ENCODE data around the gene CD44. TPM values are rescaled to one million over a fixed set of nuclear protein-coding genes. Genes with fewer than 3 reads are reported as not detected.

CD44 gene
- total RNA-seq, 1 experiment from 2014 or later, result 6.1 TPM

- DNase-seq, result no peak
- no peak overlapping the region for H2BK12ac ChIP-seq (ENCODE audit: insufficient read length, low read depth, low read length)
- no peak overlapping the region for H2BK5ac ChIP-seq (ENCODE audit: insufficient read length, low read length)
- Mint-ChIP-seq H3K27ac (no peak overlapping the region; a peak in 1 of 7 replicates), H3K36me3 (ENCODE audit: insufficient read depth in 1 of 3, low read depth in 3 of 3) (no peaks in the 10 kb centered on the region), H3K4me3 (no peak overlapping the region), H3K9me3 (no peaks in the 10 kb centered on the region), H3K27me3 (ENCODE audit: low read depth) (peaks cover 47% of the 10 kb centered on the region), H3K4me1 (peaks cover 13 to 17% of the 10 kb centered on the region in 2 experiments)
- no peak overlapping the region for H2AK5ac ChIP-seq (ENCODE audit: insufficient read length, low read length)
- H3K18ac ChIP-seq (ENCODE audit: insufficient read length, low read depth, low read length), result no peak overlapping the region
- H3K23me2 ChIP-seq (ENCODE audit: insufficient read length, low read depth, low read length, poor library complexity, severe bottlenecking), result peaks cover 13% of the 10 kb centered on the region
- no peak overlapping the region for H3K14ac ChIP-seq (ENCODE audit: insufficient read depth, low read length)
- H3K79me1 ChIP-seq (ENCODE audit: insufficient read depth, low read depth, low read length, poor library complexity, severe bottlenecking), result no peaks in the 10 kb centered on the region
- H3K27ac ChIP-seq (ENCODE audit: insufficient read length, low read depth, low read length), result no peak overlapping the region
- no peak overlapping the region for H3K9ac ChIP-seq (ENCODE audit: extremely low read depth, insufficient read length, low read length)
- no peak overlapping the region for H2AFZ ChIP-seq (ENCODE audit: low read length)
- no peak overlapping the region for H4K5ac ChIP-seq (ENCODE audit: insufficient read length, low read depth, low read length)
- no peaks in the 10 kb centered on the region for H3K9me3 ChIP-seq (ENCODE audit: control insufficient read depth, low read depth, low read length)
- H4K8ac ChIP-seq (replicated peaks; ENCODE audit: insufficient read length, low read depth, low read length), result no peak overlapping the region
- H3K79me2 ChIP-seq (ENCODE audit: insufficient read depth, low read length), result no peaks in the 10 kb centered on the region
- H2BK20ac ChIP-seq (ENCODE audit: low read depth, low read length, poor library complexity, severe bottlenecking), result no peak overlapping the region
- H3T11ph ChIP-seq (ENCODE audit: low read length), result no peak overlapping the region
- no peaks in the 10 kb centered on the region for H4K20me1 ChIP-seq (ENCODE audit: control insufficient read depth, insufficient read depth, insufficient read length)
- H3K56ac ChIP-seq (ENCODE audit: insufficient read length, low read depth, low read length), result no peak overlapping the region
- peaks cover 3% of the 10 kb centered on the region; the same call in 1 of the 2 replicates for H3K4me1 ChIP-seq (ENCODE audit: insufficient read depth, low read length)
- H2BK120ac ChIP-seq (ENCODE audit: low read depth, low read length, poor library complexity, severe bottlenecking), result no peak overlapping the region
- H3K4ac ChIP-seq (ENCODE audit: low read depth, low read length), result no peak overlapping the region
- no peak overlapping the region for H3K23ac ChIP-seq (ENCODE audit: insufficient read length, low read depth, low read length)
- TF ChIP-seq, protein P1, sequence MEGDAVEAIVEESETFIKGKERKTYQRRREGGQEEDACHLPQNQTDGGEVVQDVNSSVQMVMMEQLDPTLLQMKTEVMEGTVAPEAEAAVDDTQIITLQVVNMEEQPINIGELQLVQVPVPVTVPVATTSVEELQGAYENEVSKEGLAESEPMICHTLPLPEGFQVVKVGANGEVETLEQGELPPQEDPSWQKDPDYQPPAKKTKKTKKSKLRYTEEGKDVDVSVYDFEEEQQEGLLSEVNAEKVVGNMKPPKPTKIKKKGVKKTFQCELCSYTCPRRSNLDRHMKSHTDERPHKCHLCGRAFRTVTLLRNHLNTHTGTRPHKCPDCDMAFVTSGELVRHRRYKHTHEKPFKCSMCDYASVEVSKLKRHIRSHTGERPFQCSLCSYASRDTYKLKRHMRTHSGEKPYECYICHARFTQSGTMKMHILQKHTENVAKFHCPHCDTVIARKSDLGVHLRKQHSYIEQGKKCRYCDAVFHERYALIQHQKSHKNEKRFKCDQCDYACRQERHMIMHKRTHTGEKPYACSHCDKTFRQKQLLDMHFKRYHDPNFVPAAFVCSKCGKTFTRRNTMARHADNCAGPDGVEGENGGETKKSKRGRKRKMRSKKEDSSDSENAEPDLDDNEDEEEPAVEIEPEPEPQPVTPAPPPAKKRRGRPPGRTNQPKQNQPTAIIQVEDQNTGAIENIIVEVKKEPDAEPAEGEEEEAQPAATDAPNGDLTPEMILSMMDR (conservative IDR thresholded peaks at IDR 0.05), result no peak
- H3K27me3 ChIP-seq (ENCODE audit: insufficient read depth, low read length), result peaks cover 19% of the 10 kb centered on the region
- H2BK15ac ChIP-seq (ENCODE audit: low read depth, low read length), result no peak overlapping the region
- no CpG with 5 or more reads among the region's 3 CpGs for WGBS (ENCODE audit: extremely low coverage, insufficient read length, low lambda C conversion rate)
- no peak overlapping the region for H4K91ac ChIP-seq (ENCODE audit: insufficient read length, low read depth, low read length)
- H3K4me2 ChIP-seq (ENCODE audit: insufficient read depth, insufficient read length, low read length), result no peak overlapping the region
These were observed 3.7 kb upstream of the CD44 start for GRCh38 chr11:35135222-35135621.
